ENCODE results near the gene ANGPTL2.

Gene ANGPTL2

GRCh38 chr9:127078988-127079387 lies 43.4 kb downstream of the ANGPTL2 start:
- no peak for TF ChIP-seq RAD21 (IDR thresholded peaks at IDR 0.05; ENCODE audit: low read depth)
- TF ChIP-seq USF1 (IDR thresholded peaks at IDR 0.05): no peak
- TF ChIP-seq CREB1 (IDR thresholded peaks at IDR 0.05; ENCODE audit: low read depth): no peak
- TF ChIP-seq REST (IDR thresholded peaks at IDR 0.05; ENCODE audit: low read depth): no peak
- TF ChIP-seq TEAD4 (IDR thresholded peaks at IDR 0.05): no peak
- no peak for TF ChIP-seq CEBPB (IDR thresholded peaks at IDR 0.05)

- no peak for TF ChIP-seq CREB1 (IDR thresholded peaks at IDR 0.05; ENCODE audit: low read depth)
- no peak for TF ChIP-seq RAD21 (IDR thresholded peaks at IDR 0.05; ENCODE audit: low read depth)
- no peak for TF ChIP-seq TCF12 (IDR thresholded peaks at IDR 0.05; ENCODE audit: low read depth)
- TF ChIP-seq YY1 (IDR thresholded peaks at IDR 0.05; ENCODE audit: low read depth): no peak
- no peak for TF ChIP-seq TAF1 (IDR thresholded peaks at IDR 0.05; ENCODE audit: low read depth)
- TF ChIP-seq EP300 (IDR thresholded peaks at IDR 0.05; ENCODE audit: borderline replicate concordance): no peak
- TF ChIP-seq MAX (IDR thresholded peaks at IDR 0.05): no peak
- TF ChIP-seq REST (IDR thresholded peaks at IDR 0.05; ENCODE audit: low read depth): no peak
- no peak for TF ChIP-seq CEBPB (IDR thresholded peaks at IDR 0.05)
- no peak for TF ChIP-seq NFIC (IDR thresholded peaks at IDR 0.05)
- TF ChIP-seq FOXM1 (IDR thresholded peaks at IDR 0.05; ENCODE audit: borderline replicate concordance, low read depth): no peak
- TF ChIP-seq TEAD4 (IDR thresholded peaks at IDR 0.05): no peak
- TF ChIP-seq EGR1 (IDR thresholded peaks at IDR 0.05): no peak
- TF ChIP-seq USF1 (IDR thresholded peaks at IDR 0.05): no peak
- TF ChIP-seq ZBTB7A (IDR thresholded peaks at IDR 0.05; ENCODE audit: low read depth): no peak
Observed at GRCh38 chr9:127078336-127078735, 44.1 kb downstream of the ANGPTL2 start.

- TF ChIP-seq YY1 (IDR thresholded peaks at IDR 0.05; ENCODE audit: low read depth) (no peak), CREB1 (IDR thresholded peaks at IDR 0.05; ENCODE audit: low read depth) (no peak), MAX (IDR thresholded peaks at IDR 0.05) (no peak), EP300 (IDR thresholded peaks at IDR 0.05; ENCODE audit: borderline replicate concordance) (no peak), USF1 (IDR thresholded peaks at IDR 0.05) (no peak), RAD21 (IDR thresholded peaks at IDR 0.05; ENCODE audit: low read depth) (no peak), TAF1 (IDR thresholded peaks at IDR 0.05; ENCODE audit: low read depth) (no peak), NFIC (IDR thresholded peaks at IDR 0.05) (no peak), CEBPB (IDR thresholded peaks at IDR 0.05) (no peak), REST (IDR thresholded peaks at IDR 0.05; ENCODE audit: low read depth) (no peak), EGR1 (IDR thresholded peaks at IDR 0.05) (no peak)
Observed at GRCh38 chr9:127077644-127077946, 44.8 kb downstream of the ANGPTL2 start.

GRCh38 chr9:127076860-127077643 lies 45.4 kb downstream of the ANGPTL2 start:
- TF ChIP-seq TAF1 (IDR thresholded peaks at IDR 0.05; ENCODE audit: low read depth) (no peak), CEBPB (IDR thresholded peaks at IDR 0.05) (no peak), CREB1 (IDR thresholded peaks at IDR 0.05; ENCODE audit: low read depth) (no peak), TCF12 (IDR thresholded peaks at IDR 0.05; ENCODE audit: low read depth) (no peak), MAX (IDR thresholded peaks at IDR 0.05) (no peak), YY1 (IDR thresholded peaks at IDR 0.05; ENCODE audit: low read depth) (no peak), RAD21 (IDR thresholded peaks at IDR 0.05; ENCODE audit: low read depth) (no peak), ZBTB7A (IDR thresholded peaks at IDR 0.05; ENCODE audit: low read depth) (no peak), EGR1 (IDR thresholded peaks at IDR 0.05) (no peak), USF1 (IDR thresholded peaks at IDR 0.05) (no peak), TEAD4 (IDR thresholded peaks at IDR 0.05) (no peak)

All from Ishikawa (cell line).